Uterus (tissue), 4 donors: Measurements from ENCODE around the gene SFSWAP. TPM values are rescaled to one million over a fixed set of nuclear protein-coding genes. Genes with fewer than 3 reads are reported as not detected.

Source experiments
- DNase-seq, 2 donors: peaks; one replicate each; pipeline ENCODE4 v3.0.0-alpha.2; 2019 to 2020
- H3K27ac ChIP-seq, 2 donors: fragments of 200-600 bp; sonication (generic); 1 replicate in 1 of 2; 2 replicates in 1 of 2; pipeline ENCODE4 v1.5.1; 2016 to 2018
- H3K27me3 ChIP-seq, 2 donors: fragments of 200-600 bp; sonication (generic); one replicate each; pipeline ENCODE4 v1.5.1; 2018 to 2019; ENCODE audit warnings: control low read depth in 1 of 2
- H3K36me3 ChIP-seq, 2 donors: fragments of 200-600 bp; sonication (generic); one replicate each; pipeline ENCODE4 v1.5.1; 2019; ENCODE audit warnings: control low read depth in 1 of 2
- H3K4me1 ChIP-seq, 2 donors: fragments of 200-600 bp; sonication (generic); one replicate each; pipeline ENCODE4 v1.5.1; 2018 to 2019; ENCODE audit warnings: control low read depth in 1 of 2
- H3K4me3 ChIP-seq, 2 donors: fragments of 200-600 bp; sonication (generic); 1 replicate in 1 of 2; 2 replicates in 1 of 2; pipeline ENCODE4 v1.5.1; 2018 to 2019; ENCODE audit warnings: mild to moderate bottlenecking in 1 of 2
- H3K9me3 ChIP-seq, 2 donors: fragments of 200-600 bp; sonication (generic); one replicate each; pipeline ENCODE4 v1.5.1; 2019; ENCODE audit warnings: control low read depth in 1 of 2
- POLR2A ChIP-seq, 2 donors: fragments of 450-650 bp; IDR thresholded peaks; one replicate each; pipeline ENCODE4 v1.6.1; 2016; ENCODE audit warnings: antibody characterized with exemption in 2 of 2, mild to moderate bottlenecking in 1 of 2, moderate library complexity in 1 of 2
- intact Hi-C: fragments of 100-400 bp; cut with DNase I; formaldehyde crosslinking; loops from one replicate; pipeline ENCODE4 v1.15.1; 2023; ENCODE audit warnings: low total_unique reads
- total RNA-seq, 4 donors: library from RNA; depleted of rRNA in 3 of 4; stranded (reverse); fragments of >200 nt in 3 of 4; gene quantifications; one replicate each; pipeline versions ENCODE4 v1.1.0 to v1.2.4, GENCODE V29; 2014 to 2023
- TF ChIP-seq, protein P1 (sequence below), 4 experiments: fragments of 200-600 bp in 2 of 4; fragments of 450-650 bp in 2 of 4; sonication (generic) in 2 of 4; IDR thresholded peaks; one replicate each; pipeline ENCODE4 v1.5.1; 2016 to 2019; ENCODE audit warnings: antibody characterized with exemption in 4 of 4, mild to moderate bottlenecking in 2 of 4, moderate library complexity in 1 of 4
- donor health status: DM: yes; HTN: yes; CAD: no.

The SFSWAP gene
- total RNA-seq, 4 donors from 2014 or later, result 25.3 to 78.1 (median 55.2) TPM

DNA sequence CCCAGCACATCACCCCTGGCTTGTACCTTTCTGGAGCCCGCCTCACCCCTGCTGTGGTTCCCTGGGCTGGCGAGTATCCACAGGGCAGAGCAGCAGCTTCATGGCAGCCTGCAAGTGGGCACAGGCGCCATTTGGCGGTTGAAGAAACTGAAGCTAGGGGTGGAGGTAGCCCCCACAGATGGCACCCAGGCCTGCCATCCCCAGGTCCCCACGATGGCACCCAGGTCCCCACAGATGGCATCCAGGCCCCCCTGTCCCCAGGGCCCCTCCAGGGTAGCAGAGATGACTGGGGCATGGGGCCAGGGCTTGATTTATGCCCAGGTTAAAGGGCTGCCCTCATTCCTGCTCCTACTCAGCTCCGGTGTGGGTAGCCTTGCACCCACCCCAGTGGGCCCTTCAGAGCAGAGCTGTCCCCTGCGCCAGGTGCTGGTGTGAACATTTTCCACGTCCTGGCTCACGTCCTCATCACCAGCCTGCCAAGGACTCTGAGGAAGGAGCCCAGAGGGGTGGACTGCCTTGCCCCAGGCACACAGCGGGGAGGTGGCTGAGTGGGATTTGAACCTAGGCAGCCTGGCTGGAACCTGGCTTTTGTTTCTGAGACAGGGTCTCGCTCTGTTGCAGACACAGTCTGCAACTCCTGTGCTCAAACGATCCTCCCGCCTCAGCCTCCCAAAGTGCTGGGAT is 126.0 kb downstream of the SFSWAP start:
- no peaks in the 10 kb centered on the region for H3K4me1 ChIP-seq
- no peak for DNase-seq
- TF ChIP-seq POLR2A (IDR thresholded peaks at IDR 0.05), result no peak
- TF ChIP-seq, protein P1, sequence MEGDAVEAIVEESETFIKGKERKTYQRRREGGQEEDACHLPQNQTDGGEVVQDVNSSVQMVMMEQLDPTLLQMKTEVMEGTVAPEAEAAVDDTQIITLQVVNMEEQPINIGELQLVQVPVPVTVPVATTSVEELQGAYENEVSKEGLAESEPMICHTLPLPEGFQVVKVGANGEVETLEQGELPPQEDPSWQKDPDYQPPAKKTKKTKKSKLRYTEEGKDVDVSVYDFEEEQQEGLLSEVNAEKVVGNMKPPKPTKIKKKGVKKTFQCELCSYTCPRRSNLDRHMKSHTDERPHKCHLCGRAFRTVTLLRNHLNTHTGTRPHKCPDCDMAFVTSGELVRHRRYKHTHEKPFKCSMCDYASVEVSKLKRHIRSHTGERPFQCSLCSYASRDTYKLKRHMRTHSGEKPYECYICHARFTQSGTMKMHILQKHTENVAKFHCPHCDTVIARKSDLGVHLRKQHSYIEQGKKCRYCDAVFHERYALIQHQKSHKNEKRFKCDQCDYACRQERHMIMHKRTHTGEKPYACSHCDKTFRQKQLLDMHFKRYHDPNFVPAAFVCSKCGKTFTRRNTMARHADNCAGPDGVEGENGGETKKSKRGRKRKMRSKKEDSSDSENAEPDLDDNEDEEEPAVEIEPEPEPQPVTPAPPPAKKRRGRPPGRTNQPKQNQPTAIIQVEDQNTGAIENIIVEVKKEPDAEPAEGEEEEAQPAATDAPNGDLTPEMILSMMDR (IDR thresholded peaks at IDR 0.05), result no peak
- H3K4me3 ChIP-seq, result no peak overlapping the region
- H3K27me3 ChIP-seq, result no peaks in the 10 kb centered on the region
- H3K9me3 ChIP-seq, result no peaks in the 10 kb centered on the region
- H3K36me3 ChIP-seq, result no peaks in the 10 kb centered on the region
- intact Hi-C loops, result no loop called here
- H3K27ac ChIP-seq, result no peak overlapping the region

DNA sequence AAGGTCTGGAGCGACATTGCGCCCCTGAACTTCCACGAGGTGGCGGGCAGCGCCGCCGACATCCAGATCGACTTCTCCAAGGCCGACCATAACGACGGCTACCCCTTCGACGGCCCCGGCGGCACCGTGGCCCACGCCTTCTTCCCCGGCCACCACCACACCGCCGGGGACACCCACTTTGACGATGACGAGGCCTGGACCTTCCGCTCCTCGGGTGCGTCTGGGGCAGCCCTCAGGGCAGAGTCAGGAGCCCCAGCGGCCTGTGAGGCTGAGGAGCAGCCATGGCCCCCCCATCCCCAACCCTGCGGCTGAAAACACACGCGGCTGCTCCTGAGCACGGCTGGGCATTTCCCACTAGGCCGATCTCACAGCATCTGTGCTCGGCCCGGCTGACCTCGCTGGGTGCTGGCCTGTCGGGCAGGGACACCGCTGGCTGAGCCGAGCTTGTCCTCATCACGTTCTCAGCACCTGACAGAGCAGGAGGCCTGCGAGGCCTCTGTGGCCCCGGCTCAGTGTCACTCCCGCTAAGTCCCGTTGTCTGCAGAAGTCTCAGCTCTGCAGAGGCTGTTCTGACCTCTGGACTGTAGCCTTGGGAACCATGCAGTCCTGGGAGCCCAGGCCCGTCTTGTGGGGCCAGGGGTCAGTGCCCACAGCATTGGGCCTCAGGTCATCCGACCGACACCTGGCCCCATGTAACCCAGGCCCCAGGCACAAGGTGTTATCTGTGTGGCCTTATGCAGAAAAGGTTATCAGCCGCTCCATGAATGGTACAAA is 129.9 kb downstream of the SFSWAP start:
- intact Hi-C loops, result no loop called here
- no peak overlapping the region for H3K27ac ChIP-seq

DNA sequence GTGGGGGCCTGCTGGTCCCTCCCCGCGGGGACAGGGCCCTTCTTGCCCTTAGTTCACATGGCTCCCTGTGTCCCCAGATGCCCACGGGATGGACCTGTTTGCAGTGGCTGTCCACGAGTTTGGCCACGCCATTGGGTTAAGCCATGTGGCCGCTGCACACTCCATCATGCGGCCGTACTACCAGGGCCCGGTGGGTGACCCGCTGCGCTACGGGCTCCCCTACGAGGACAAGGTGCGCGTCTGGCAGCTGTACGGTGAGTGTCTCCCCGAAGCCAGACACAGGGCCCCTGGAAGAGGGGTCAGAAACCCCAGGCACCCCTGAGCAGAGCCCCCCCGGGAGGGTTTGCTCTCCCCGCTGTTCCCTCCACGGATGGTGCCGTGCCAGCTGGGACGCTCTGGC is 130.7 kb downstream of the SFSWAP start:
- H3K4me1 ChIP-seq, result no peaks in the 10 kb centered on the region
- H3K36me3 ChIP-seq, result no peaks in the 10 kb centered on the region
- no peak overlapping the region for H3K4me3 ChIP-seq
- H3K27me3 ChIP-seq, result no peaks in the 10 kb centered on the region
- H3K9me3 ChIP-seq, result no peaks in the 10 kb centered on the region
- intact Hi-C loops, result no loop called here
- no peak for TF ChIP-seq POLR2A (IDR thresholded peaks at IDR 0.05)
- TF ChIP-seq, protein P1 (IDR thresholded peaks at IDR 0.05), result no peak
- DNase-seq, result no peak
- no peak overlapping the region for H3K27ac ChIP-seq

More for the DNA sequence above, 129.9 kb downstream of the SFSWAP start:
- no peaks in the 10 kb centered on the region for H3K27me3 ChIP-seq
- TF ChIP-seq, protein P1 (IDR thresholded peaks at IDR 0.05), result no peak
- no peak for TF ChIP-seq POLR2A (IDR thresholded peaks at IDR 0.05)
- H3K36me3 ChIP-seq, result no peaks in the 10 kb centered on the region
- no peaks in the 10 kb centered on the region for H3K9me3 ChIP-seq
- H3K4me1 ChIP-seq, result no peaks in the 10 kb centered on the region
- DNase-seq, result no peak
- H3K4me3 ChIP-seq, result no peak overlapping the region

DNA sequence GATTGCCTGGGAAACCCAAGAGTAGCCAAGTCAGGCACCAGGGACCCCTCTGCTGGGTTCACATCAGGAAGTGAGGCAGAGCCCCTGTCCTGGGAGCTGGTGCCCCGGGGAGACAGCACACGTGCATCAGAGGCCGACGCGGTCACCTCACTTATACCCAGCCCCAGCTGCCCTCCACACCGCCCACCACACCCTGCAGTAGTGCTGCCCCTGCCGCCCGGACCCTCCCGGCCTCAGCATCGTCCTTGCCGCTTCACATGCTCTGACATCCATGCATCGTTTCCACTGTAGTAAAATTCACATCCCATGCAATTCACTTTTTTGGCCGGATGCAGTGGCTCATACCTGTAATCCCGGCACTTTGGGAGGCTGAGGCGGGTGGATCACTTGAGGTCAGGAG is 131.3 kb downstream of the SFSWAP start:
- H3K27me3 ChIP-seq, result no peaks in the 10 kb centered on the region

DNA sequence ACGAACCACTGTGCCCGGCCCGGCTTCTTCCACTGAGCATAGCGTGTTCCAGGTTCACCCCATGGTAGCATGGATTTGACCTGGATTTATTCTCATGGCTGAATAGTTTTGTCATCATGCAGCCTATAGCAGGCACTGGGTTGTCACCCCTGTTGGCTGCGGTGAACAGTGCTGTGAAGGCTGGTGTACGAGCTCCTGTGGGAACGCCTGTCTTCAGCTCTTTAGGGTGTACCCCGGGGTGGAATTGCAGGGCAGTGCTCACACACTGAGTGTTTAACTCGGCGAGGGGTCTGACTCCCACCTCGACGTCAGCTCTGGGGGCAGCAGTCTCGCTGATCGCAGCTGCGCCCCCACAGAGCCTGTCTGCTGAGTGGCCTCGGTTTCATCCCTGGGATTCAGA is 132.6 kb downstream of the SFSWAP start:
- Histone ChIP-seq H3K27ac (no peak overlapping the region), H3K27me3 (no peaks in the 10 kb centered on the region), H3K4me1 (no peaks in the 10 kb centered on the region), H3K4me3 (no peak overlapping the region), H3K9me3 (no peaks in the 10 kb centered on the region), H3K36me3 (no peaks in the 10 kb centered on the region)
- no peak for DNase-seq
- TF ChIP-seq, protein P1 (IDR thresholded peaks at IDR 0.05), result no peak
- no peak for TF ChIP-seq POLR2A (IDR thresholded peaks at IDR 0.05)
- intact Hi-C loops, result no loop called here

More for the DNA sequence above, 131.3 kb downstream of the SFSWAP start:
- H3K9me3 ChIP-seq, result no peaks in the 10 kb centered on the region
- no peak for TF ChIP-seq POLR2A (IDR thresholded peaks at IDR 0.05)
- H3K4me3 ChIP-seq, result no peak overlapping the region
- H3K27ac ChIP-seq, result no peak overlapping the region
- no peaks in the 10 kb centered on the region for H3K36me3 ChIP-seq
- no peaks in the 10 kb centered on the region for H3K4me1 ChIP-seq
- DNase-seq, result no peak
- intact Hi-C loops, result no loop called here
